Fibroblast of lung (primary cell): ENCODE results near the gene CMIP.

Experiments used
- CTCF ChIP-seq, 2 donors: IDR thresholded peaks in 1 of 2; conservative IDR thresholded peaks in 1 of 2; 1 replicate in 1 of 2; 2 replicates in 1 of 2; pipeline ENCODE4 v1.5.1; 2011 to 2012; ENCODE audit warnings: low read length in 2 of 2, control low read depth in 1 of 2, inconsistent platforms in 1 of 2, low read depth in 1 of 2, mild to moderate bottlenecking in 1 of 2
- EZH2 ChIP-seq: IDR thresholded peaks from 2 replicates; pipeline ENCODE4 v1.5.1; 2012; ENCODE audit warnings: low read length, control low read depth, mild to moderate bottlenecking; ENCODE audit errors: missing control alignments

- TF ChIP-seq CTCF (conservative IDR thresholded peaks at IDR 0.05 in 1 of 2, IDR thresholded peaks at IDR 0.05 in 1 of 2; ENCODE audit: low read depth in 1 of 2, low read length in 2 of 2) (no peak), EZH2 (no peak)
Measured at GRCh38 chr16:81738783-81739496, 294.3 kb downstream of the CMIP start.
